NT2/D1 (cell line): ENCODE results near the gene LUC7L2.

Source experiments
- DNase-seq: peaks from one replicate; pipeline ENCODE4 v3.0.0-alpha.2; 2011; ENCODE audit warnings: low read depth, low spot score
- H3K27me3 ChIP-seq: 2 replicates; pipeline ENCODE4 v1.6.0; 2011; ENCODE audit warnings: mild to moderate bottlenecking; ENCODE audit not compliant: insufficient read length, insufficient read depth
- H3K36me3 ChIP-seq: 2 replicates; pipeline ENCODE4 v1.6.1; 2011; ENCODE audit warnings: mild to moderate bottlenecking, low read length, mixed read lengths; ENCODE audit not compliant: insufficient read depth, insufficient read length
- H3K4me1 ChIP-seq: 2 replicates; pipeline ENCODE4 v1.5.1; 2011; ENCODE audit not compliant: insufficient read depth, insufficient read length
- H3K4me3 ChIP-seq: 2 replicates; pipeline ENCODE4 v1.5.1; 2011; ENCODE audit warnings: low read depth; ENCODE audit not compliant: insufficient read length
- H3K9ac ChIP-seq: 2 replicates; pipeline ENCODE4 v1.6.0; 2011; ENCODE audit warnings: low read depth; ENCODE audit not compliant: insufficient read length
- H3K9me3 ChIP-seq: 2 replicates; pipeline ENCODE4 v1.5.1; 2011; ENCODE audit warnings: mild to moderate bottlenecking, low read length; ENCODE audit not compliant: insufficient read depth
- SUZ12 ChIP-seq: IDR thresholded peaks from 2 replicates; pipeline ENCODE4 v1.6.1; 2011; ENCODE audit not compliant: insufficient read length, insufficient read depth; ENCODE audit errors: extremely low read depth
- YY1 ChIP-seq: IDR thresholded peaks from 2 replicates; pipeline ENCODE4 v1.6.1; 2011; ENCODE audit not compliant: insufficient read length, insufficient read depth
- ZNF274 ChIP-seq: IDR thresholded peaks from 2 replicates; pipeline ENCODE4 v1.6.1; 2011; ENCODE audit warnings: mild to moderate bottlenecking, low read depth, low read length

The LUC7L2 gene

DNA sequence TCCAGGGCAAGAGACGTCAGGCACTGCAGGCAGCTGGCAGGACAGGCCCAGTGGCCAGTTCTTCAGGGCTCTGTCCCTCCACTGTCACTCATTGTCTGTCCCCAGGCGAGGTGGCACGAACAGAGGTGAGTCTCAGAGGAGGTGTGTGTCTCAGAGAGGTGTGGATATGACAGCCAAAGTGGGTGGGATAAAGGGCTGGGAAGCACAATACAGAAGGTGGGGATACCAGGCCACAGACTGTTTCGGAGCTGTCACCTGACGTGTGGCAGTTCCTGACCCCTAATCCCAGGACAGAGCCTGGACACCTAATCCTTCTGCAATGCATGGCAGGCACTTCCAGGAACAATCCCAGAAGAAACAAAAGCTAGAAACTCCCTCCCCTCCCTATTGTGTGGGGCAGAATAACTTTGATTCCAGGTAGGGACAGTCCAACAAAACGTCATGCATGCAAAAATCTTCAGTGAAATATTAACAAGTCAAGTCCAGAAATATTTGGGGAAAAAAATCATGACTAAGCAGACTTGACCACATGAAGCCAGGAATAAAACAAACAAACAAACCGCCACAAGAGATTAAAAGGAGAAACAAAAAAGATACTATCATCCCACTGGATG is 112.2 kb downstream of the LUC7L2 start:
- DNase-seq: no peak
- H3K9ac ChIP-seq: no peak overlapping the region

More for the DNA sequence above, 112.2 kb downstream of the LUC7L2 start:
- Histone ChIP-seq H3K9me3 (no peaks in the 10 kb centered on the region), H3K27me3 (no peaks in the 10 kb centered on the region), H3K4me1 (no peaks in the 10 kb centered on the region), H3K36me3 (peaks cover 37% of the 10 kb centered on the region), H3K4me3 (no peak overlapping the region)
- TF ChIP-seq YY1 (no peak), SUZ12 (no peak), ZNF274 (no peak)
